ELR (cell line): ENCODE measurements around the gene HNRNPA1.
"Not testable (repeated sequence)": the region's sequence is repeated elsewhere in the genome, so short reads cannot be mapped to it uniquely, and the experiment has no call there.

Experiments
- DNase-seq: peaks from one replicate; pipeline ENCODE4 v3.0.0-alpha.2; 2015; ENCODE audit warnings: low read depth

HNRNPA1 gene

DNA sequence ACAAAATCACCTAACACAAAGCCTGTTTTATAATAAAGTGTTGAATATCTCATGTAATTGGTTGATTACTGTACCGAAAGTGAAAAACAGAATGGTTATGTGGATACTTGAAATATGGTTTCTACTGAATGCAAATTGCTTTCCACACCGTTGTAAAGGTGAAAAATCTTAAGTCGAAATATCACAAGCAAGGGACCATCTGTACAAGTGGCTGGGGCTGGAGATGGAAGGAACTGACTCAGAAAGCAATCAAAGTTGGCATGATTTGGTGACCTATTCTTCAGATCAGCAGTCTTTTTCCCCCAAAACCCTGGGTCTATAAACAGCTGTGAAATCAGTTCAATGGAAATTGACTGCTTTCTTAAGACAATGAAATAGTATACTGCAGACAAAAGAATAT lies 4.2 kb upstream of the HNRNPA1 start:
- DNase-seq, result no peak

DNA sequence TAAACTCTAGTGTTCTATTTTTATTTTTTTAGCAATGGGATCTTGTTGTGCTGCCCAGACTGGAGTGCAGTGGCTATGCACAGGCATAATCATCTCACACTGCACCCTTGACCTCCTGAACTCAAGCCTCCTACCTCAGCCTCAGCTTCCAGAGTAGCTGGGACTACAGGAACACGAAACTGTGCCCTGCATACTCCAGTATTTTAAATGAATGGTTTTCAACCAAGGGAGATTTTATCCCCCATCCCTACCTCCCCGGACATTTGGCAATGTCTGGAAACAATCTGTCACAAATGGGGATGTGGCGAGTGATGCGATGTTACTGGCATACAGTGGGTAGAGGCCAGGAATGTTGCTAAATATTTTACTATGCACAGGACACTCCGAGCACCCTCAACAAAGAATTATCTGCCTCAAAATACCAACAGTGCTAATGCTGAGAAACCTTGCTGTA lies 2.7 kb upstream of the HNRNPA1 start:
- peak; percentile 50 for DNase-seq

DNA sequence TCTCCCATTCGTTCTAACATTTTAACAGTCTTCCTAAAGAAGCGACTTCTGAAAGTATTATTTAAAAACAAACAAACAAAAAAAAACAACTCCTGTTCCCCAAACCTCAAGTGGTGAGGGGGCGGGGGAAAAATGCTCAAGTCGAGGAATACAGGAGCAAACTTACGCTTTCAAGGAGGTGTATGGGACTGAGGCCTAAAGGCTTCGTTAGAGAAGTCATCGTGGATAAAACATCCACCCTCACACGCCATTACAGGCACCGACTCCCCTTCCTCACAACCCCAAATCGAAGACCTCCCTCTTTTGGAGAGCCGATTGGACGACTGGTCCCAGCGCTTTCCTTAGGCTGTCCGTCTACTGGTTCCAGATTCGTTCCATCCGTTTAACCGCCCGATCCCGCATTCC lies 1.3 kb upstream of the HNRNPA1 start:
- DNase-seq, result no peak

DNA sequence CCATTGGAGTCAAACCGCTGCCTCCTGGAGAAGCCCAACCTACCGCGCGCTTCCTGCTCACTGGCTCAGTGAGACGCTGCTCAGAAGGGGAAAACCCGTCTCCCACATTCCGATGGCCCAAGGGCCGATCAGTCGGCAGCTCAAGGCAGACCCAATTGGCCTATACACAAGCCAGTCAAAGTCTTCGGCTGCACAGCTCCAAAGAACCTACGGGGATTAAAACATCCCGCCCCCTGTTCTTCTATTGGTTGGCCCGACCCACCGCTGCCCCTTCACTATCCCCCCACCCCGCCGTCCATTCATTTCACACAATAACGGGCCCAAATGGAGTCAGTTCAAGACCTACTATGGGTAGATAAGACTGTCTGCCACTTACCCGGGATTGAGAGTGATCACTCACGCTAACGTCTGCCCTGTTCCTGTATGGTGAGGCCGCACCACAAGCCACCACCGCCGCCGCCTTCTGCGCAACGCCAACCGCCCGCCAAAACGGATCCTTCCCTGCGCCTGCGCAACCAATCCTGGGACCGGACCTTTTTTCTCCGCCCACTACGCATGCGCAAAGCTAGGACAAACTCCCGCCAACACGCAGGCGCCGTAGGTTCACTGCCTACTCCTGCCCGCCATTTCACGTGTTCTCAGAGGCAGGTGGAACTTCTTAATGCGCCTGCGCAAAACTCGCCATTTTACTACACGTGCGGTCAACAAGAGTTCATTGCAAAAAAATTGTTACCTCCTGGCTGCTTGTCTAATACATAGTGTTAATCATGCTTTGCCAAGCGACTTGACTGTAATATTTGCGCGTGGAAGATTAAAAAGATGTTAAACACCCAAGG lies 676 bp upstream of the HNRNPA1 start, which contains the start of gene CBX5:
TSS of gene CBX5 (minus strand) at position 491 of the 836 bp plus-strand sequence. CDS start 22,472 bp downstream, outside the sequence.
- DNase-seq, result peak; percentile 100

DNA sequence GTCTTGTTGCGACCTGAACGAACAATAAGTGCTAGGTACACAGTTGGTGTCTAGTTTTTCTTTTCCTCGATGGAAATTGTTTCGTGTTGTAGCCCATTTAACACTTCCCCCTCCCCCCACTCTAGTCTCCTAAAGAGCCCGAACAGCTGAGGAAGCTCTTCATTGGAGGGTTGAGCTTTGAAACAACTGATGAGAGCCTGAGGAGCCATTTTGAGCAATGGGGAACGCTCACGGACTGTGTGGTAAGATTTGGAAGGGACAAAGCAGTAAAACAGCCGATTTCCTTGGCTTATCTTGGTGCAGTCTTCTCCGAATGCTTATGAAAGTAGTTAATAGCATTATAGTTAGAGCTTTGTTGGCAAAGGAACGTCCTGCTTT lies 724 bp downstream of the HNRNPA1 start:
- DNase-seq, result peak; percentile 53

DNA sequence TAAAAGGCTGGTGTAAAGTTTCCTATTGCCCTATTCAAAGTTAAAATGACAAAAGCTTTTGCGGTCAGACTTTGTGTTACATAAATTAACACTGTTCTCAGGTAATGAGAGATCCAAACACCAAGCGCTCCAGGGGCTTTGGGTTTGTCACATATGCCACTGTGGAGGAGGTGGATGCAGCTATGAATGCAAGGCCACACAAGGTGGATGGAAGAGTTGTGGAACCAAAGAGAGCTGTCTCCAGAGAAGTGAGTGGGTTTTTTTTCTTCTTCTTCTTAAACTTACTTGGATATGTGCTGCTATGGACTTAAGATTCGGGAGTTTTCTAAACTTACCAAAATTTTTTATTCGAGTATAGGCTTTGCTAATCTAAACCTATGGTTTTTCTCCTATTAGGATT lies 1.2 kb downstream of the HNRNPA1 start:
- not testable (repeated sequence) for DNase-seq

DNA sequence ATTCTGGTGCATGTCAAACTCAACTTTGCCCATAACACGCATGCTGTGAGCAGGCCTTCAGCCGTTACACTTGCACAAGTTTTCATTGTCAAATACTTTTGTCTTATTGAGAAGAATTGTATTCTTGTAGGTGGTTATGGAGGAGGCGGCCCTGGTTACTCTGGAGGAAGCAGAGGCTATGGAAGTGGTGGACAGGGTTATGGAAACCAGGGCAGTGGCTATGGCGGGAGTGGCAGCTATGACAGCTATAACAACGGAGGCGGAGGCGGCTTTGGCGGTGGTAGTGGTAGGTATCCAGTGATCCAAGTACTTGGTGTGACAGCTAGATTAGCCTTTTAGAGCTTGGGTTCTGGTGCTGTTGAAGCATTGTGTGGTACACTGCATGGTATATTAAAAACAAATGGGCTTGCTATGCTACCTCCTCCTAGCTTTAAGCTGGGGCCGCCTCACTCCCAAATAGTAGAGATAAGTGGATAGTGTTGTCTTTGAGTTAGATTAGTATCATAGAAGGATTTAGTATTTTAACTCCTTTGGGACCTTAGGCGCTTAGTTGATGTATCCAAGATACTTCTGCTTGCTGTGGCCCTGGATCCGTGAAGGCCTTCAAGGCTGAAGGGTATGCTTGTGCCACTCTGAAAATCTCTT lies 2.5 kb downstream of the HNRNPA1 start:
- peak; percentile 39 for DNase-seq

DNA sequence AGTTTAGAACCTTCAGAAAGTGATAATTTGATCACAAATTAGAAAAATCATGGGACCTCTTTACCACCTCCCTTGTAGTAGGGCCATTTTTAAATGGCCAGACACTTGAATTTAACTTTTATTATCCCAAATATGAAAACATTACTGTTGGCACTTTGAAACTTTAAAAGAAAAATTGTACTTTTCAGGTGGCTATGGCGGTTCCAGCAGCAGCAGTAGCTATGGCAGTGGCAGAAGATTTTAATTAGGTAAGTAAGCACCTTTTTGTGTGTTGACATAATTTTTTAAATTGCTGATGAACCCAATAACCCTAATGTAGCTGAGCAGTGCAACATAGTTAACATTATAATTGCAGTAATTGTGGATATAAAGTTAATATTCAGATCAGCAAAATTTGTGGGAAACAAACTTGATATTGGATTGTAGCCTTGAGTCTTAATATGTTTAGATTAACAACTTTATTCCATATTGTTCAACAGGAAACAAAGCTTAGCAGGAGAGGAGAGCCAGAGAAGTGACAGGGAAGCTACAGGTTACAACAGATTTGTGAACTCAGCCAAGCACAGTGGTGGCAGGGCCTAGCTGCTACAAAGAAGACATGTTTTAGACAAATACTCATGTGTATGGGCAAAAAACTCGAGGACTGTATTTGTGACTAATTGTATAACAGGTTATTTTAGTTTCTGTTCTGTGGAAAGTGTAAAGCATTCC lies 3.7 kb downstream of the HNRNPA1 start:
- not testable (repeated sequence) for DNase-seq

DNA sequence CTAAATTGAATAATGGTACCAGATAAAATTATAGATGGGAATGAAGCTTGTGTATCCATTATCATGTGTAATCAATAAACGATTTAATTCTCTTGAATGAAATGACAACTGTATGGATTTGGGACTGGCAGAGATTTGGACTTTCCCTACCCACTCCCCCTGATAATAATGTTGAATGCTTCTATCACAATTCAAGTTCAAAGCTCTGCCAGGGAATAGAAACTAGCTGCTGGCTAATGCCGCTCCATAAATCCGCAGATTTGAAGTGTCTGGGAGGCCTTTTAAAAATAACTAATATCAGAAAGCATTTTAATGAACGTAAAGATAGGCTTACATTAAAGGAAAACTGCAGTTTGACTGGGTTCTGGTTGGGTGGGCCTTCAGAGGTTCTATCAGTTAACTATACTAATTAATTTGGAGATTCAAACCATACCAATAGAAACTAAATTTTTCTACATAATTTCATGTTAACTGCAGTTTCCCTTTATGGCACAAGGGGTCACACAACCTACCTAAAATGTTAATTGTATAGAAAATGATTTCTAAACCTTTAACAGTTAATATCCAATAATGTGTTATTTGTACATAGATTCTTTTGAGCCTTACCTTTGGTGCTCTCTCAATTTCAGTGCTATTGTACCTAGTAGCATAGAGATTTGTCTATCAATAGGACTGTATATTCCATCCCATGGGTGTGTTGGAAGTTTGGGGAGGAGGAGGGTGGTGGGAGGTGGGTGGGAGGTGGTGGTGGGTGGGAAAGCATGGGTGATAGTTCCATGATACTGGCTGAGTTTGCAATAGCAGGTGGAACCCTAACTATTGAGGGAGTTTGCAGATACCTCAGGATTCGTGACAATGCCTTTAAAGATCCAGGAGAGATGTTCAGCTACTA lies 4.9 kb downstream of the HNRNPA1 start:
- DNase-seq, result peak; percentile 52

DNA sequence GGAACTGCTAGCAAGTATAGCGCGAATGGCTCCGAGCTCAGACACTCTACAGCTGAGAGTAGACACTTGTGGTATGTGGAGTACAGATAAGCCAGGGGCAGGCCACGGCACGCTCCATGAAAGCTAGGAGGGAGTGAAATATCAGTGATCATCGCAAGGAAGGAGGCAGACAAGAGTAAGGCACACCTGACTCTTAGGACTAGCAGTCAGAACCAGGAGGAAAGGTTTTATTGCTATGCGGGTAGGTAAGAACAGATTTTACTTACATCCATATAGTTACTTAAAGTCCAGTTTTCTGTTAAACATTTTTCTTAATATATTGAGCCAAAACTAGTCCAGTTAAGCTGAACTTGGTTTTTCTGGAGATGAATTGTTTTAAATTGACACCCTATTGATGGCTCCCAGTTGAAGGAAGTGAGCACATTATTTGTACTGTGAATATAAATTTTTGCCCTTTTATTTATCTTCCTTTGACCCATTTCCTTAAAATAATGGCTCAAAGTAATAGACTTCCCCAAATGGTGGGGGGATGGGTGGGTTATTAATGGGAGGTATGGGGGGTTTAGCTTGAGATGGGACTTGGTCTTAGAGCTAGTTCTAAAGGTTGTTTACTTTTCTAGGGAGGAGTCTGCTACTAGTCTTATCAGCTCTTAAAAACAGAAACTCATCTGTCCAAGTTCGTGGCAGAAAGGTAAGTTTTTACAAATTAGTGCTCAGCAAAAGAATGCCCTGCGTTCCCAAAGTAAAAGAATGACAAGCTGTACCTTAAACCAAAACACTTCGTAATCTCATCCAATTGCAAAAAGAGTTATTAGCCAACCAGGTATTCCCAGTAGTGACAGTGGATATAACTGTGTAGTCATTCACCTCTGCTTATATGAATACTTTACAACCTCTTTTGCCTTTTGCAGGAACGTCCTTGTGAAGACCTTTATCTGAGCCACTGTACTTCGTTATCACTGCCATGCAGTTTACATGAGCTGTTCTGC lies 5.8 kb downstream of the HNRNPA1 start:
- DNase-seq, result peak; percentile 36

DNA sequence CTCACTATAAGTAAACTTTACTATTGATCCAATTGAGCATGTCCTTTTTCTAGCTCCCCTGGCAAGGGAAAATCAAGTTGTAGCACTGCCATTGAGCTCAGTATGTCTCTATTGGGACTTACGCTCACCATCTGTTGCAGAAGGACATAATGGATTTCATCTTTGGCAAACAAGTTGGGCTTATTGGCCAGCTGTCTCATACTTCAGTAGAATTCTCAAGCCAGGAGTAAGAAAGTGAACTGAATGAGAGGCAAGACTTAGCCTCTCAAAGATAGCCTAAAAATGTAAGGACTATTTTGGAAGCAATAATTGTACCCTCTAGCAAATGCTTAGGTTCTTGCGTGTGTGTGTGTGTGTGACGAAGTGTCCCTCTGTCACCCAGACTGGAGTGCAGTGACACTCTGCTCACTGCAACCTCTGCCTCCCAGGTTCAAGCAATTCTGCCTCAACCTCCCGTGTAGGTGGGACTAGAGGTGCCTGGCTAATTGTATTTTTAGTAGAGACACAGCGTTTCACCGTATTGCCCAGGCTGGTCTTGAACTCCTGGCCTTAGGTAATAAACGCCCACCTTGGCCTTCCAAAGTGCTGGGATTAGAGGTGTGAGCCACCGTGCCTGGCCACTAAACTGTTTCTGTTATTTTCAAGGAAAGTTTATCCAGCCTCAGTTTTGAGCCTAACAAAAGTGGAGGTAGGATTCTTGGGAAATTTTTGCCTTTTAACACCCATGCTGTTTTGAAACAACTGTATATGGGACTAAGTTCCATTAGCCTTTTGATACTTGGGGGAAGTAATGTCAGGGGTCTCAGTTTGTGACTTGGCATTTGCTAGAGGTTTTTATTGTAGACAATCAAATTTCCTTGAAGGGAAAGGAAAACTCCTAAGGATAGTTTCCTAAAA lies 7.0 kb downstream of the HNRNPA1 start:
- DNase-seq, result peak; percentile 45

DNA sequence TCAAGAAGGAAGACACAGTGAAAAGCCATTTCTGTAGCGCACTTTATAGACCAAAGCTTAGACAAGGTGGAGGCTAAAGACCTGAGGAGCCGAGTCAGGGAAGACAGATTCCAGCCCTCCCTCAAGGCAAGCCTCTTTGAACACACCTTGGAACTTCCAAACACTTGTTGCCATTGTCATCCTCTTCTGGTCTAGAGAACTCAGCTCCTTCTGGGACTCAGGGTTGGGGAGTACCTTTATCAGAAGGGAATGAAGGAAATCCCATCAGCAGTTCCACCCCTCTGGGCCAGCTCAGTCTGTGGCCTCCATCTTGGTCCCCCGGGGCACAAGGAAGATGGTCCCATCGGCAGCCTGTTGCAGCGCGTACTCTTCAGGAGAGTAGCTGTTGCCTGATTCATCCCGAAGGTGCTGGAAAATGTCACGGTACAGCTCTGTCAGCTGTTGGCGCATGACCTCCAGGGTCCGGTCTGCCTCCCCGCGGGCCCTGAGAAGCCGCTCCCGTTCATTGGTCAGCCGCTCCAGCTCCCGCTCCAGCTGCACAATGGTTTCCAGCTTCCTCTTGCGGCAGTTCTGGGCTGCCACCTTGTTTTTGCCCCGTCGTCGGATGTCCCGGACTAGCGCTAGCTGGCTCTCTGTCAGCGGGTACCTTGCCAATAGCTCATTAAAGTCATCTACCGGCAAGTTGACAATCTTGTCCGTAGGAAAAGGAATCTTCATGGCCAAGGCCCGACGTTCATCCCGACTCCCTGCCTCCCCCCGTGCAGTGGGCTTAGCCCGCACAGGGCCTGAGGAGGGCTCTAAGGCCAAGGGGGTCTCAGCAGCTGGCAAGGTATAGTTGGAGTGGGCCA lies 11.8 kb downstream of the HNRNPA1 start:
- no peak for DNase-seq

DNA sequence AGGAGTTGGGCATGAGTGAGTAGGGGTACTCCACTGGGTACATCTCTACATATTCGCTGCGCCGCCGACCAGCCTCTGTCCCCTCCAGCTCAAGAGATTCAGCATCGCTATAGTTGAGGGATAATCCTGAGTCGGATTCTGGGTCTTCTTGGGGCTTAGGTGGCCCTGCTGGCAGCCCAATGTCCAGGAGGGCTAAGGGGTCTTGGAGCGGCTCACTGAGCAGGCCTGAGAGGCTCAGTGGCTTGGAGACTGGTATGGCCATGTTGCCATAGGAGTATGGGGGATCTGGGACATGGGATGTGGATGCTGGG lies 12.4 kb downstream of the HNRNPA1 start:
- no peak for DNase-seq

DNA sequence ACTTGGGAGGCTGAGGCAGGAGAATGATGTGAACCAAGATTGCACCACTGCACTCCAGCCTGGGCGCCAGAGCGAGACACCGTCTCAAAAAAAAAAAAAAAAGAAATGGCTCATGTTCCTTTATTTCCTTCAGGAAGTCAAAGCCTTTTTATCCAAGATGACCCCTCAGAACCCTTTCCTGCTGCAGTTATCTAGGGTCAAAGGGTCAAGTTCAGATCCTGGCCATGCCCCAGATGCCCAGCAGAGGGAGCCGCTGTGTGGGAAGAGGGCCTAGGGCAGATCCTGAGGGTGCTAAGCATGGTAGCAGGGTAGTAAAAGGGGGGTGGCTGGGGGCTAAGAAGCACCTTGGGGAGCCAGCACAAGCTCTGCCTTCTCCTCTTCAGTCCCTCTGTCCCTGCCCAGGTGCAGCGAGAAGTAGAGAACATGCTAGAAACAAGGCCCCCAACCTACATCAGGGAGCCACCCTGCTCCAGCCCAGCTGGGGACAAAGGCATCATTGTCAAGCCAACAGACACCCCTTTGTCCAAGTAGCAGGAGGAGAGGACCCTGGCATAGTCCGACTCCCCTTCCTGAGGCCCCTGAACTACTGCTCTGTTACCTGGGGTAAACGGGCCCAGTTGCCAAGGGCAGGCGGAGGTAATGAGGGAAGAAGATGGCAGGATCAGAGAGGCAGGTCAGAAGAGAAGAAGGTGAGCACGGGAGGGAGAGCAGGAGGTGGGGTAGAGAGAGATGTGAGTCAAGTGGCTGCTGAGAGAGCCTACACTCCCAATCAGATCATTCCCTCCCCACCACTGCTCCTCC lies 13.8 kb downstream of the HNRNPA1 start:
- peak; percentile 47 for DNase-seq

DNA sequence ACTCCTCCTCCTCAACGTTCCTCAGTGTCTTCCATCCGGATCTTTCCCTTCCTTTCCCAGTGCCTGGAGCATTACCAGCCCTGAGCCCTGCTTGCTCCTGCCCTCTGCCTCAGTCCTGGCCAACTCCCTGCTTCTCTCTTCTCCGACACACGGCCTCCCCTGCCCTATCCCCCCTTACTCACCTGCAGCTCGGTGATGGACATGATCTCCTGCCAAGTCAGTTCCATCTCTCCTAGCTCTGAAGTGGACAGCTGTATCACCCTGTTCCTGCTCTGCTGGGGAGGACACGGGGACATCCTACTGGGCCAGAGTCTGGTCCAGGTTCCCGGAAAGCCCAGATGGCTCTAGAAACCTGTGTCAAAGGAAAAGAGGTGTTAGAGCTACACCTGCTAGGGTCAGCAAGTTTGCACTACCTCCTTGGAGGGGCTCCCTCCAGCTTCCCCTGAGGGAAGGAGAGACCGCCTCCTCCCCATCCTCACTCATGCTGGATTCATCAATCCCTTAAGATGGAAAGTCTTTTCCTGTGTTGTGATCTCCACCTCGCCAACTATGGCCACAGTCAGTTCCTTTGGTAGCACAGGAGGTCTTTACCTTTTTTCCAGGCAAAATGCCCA lies 14.5 kb downstream of the HNRNPA1 start:
- DNase-seq, result no peak

DNA sequence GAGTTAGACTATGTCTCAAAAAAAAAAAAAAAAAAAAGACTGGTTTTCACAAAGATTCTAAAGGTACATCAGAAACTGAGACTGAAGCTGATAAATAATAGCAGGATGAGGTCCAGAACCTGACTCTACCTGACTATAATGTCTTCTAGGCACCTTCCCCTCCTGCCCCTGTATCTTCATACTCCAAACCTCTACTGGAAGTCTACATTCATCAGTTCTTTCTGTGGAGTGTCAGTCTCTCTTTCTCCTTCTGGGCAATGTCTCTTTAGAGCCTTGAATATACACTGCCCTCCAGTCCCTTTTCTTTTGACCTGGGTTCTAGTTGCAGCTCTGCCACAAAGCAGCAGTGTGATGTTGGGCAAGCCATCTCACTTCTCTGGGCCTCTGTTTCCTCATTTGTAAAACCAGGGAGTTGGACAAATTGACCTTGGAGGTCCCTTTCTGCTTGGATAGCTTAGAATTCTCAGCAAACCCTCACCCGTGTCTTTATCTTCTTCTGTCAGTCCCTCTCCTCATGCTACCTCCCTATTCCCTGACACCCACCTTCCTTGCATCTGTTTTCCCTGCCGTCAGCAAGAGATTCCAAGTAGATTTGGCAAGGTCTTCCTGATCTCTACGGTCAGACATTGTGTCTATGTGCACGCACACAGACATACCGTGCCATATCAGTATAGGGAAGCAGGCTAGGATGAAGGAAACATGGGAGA lies 16.0 kb downstream of the HNRNPA1 start:
- DNase-seq, result no peak

DNA sequence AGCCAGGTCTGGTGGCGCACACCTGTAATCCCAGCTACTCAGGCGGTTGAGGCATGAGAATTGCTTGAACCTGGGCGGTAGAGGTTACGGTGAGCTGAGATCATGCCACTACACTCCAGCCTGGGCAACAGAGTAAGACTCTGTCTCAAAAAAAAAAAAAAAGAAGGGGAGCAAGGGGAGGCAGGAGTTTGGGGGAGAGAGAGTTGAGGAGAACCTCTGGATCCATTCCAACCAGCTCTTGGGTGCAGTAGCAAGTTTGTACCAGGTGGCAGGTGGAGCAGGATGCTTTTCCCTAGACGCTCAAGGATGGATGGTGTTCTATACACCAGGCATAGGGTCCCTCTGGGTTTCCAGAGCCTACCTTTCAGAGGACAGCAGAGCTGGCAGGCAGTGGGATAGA lies 18.4 kb downstream of the HNRNPA1 start:
- no peak for DNase-seq
